ACHN (cell line): ENCODE results near the gene MBOAT1.

Experiments used
- DNase-seq: peaks from one replicate; pipeline ENCODE4 v3.0.0-alpha.2; 2015
- in situ Hi-C: cut with HindIII; loops from 2 replicates; pipeline ENCODE4 v1.10.0; 2017; ENCODE audit warnings: low sequenced_read_pairs, low pct_ligation_motif_present, low pct_unique_long_range_greater_than_20kb

MBOAT1 gene

GRCh38 chr6:20208687-20209378, 3.4 kb downstream of the MBOAT1 start:
- in situ Hi-C loops: no loop called here
- no peak for DNase-seq

- in situ Hi-C loops: no loop called here
- no peak for DNase-seq
Observed at GRCh38 chr6:20207088-20207418, 5.2 kb downstream of the MBOAT1 start.

GRCh38 chr6:20205722-20206161, 6.5 kb downstream of the MBOAT1 start:
- in situ Hi-C loops: no loop called here
- DNase-seq: no peak

GRCh38 chr6:20204512-20204894, 7.8 kb downstream of the MBOAT1 start:
- in situ Hi-C loops: no loop called here

GRCh38 chr6:20203561-20204511, 8.4 kb downstream of the MBOAT1 start:
- no peak for DNase-seq
- in situ Hi-C loops: no loop called here

More at GRCh38 chr6:20204512-20204894, 7.8 kb downstream of the MBOAT1 start:
- no peak for DNase-seq

- no peak for DNase-seq
- in situ Hi-C loops: no loop called here
Observed at GRCh38 chr6:20202699-20203302, 9.5 kb downstream of the MBOAT1 start.

GRCh38 chr6:20202324-20202658, 10.0 kb downstream of the MBOAT1 start:
- no peak for DNase-seq
- in situ Hi-C loops: no loop called here

- in situ Hi-C loops: no loop called here
- DNase-seq: no peak
Observed at GRCh38 chr6:20200761-20201630, 11.3 kb downstream of the MBOAT1 start.

GRCh38 chr6:20198775-20199174, 13.5 kb downstream of the MBOAT1 start:
- in situ Hi-C loops: no loop called here
- no peak for DNase-seq

- in situ Hi-C loops: no loop called here
- DNase-seq: no peak
Observed at GRCh38 chr6:20198156-20198774, 14.0 kb downstream of the MBOAT1 start.

GRCh38 chr6:20197251-20197650, 15.0 kb downstream of the MBOAT1 start:
- in situ Hi-C loops: no loop called here
- no peak for DNase-seq

GRCh38 chr6:20192625-20193024, 19.6 kb downstream of the MBOAT1 start:
- DNase-seq: no peak
- in situ Hi-C loops: no loop called here

- in situ Hi-C loops: no loop called here
- DNase-seq: no peak
Observed at GRCh38 chr6:20191992-20192391, 20.3 kb downstream of the MBOAT1 start.

GRCh38 chr6:20188630-20189075, 23.6 kb downstream of the MBOAT1 start:
- in situ Hi-C loops: no loop called here
- no peak for DNase-seq

GRCh38 chr6:20186981-20187380, 25.3 kb downstream of the MBOAT1 start:
- DNase-seq: no peak
- in situ Hi-C loops: no loop called here

- in situ Hi-C loops: no loop called here
- no peak for DNase-seq
Observed at GRCh38 chr6:20183706-20184105, 28.6 kb downstream of the MBOAT1 start.

GRCh38 chr6:20182926-20183521, 29.2 kb downstream of the MBOAT1 start:
- no peak for DNase-seq
- in situ Hi-C loops: no loop called here

GRCh38 chr6:20182069-20182468, 30.2 kb downstream of the MBOAT1 start:
- DNase-seq: no peak
- in situ Hi-C loops: no loop called here
